HG03139 (cell line): Measurements from ENCODE around the gene EGF.
"Not testable (repeated sequence)": the region's sequence is repeated elsewhere in the genome, so short reads cannot be mapped to it uniquely, and the experiment has no call there.

Experiments
- ATAC-seq: cut with Tn5 transposase; IDR thresholded peaks from one replicate; pipeline ENCODE4 v1.9.1; 2021; ENCODE audit not compliant: unreplicated experiment

EGF gene

GRCh38 chr4:109912706-109913595, at the start of gene EGF:
Gene EGF (plus strand): TSS chr4:109912883. CDS start chr4:109913336, 453 bp downstream.
- ATAC-seq = no peak

DNA sequence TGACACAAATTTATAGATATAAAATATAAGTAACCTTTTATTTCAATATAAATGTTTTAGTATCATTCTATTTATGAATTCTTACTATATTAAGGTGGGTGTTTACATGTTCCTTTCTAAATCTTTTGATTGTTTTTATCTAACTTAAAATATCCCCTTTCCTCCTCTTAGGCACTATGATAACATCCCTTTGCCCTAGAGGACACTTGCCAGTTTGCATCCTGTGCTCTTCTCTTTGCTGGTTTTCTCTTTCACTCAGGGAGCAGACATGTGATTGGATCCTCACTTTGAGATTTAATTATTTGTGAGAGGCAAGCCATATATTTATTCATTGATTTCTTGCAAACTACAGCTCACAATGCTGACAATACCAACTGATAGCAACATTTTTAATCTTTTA, 48.5 kb upstream of the EGF start:
- no peak for ATAC-seq

GRCh38 chr4:109870061-109870460, 42.6 kb upstream of the EGF start:
- no peak for ATAC-seq

DNA sequence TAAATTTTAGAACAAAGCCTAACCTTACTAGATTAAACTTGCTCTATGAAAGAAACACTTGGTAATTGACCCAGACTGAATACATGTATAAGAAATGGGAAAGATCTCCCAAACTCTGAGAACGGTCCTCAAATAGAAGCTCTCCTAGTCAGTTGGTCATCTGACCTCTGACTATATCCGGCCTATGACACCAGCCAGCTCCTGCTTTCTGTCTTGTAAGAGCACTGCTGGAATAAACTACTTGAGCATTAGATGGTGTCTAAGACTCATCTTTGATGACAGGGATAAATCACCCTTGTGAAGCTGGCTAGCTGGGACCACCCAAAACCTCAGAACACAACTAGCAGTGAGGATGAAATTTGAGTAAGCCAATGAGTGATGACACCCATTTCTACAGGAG, 40.6 kb upstream of the EGF start:
- ATAC-seq = no peak

DNA sequence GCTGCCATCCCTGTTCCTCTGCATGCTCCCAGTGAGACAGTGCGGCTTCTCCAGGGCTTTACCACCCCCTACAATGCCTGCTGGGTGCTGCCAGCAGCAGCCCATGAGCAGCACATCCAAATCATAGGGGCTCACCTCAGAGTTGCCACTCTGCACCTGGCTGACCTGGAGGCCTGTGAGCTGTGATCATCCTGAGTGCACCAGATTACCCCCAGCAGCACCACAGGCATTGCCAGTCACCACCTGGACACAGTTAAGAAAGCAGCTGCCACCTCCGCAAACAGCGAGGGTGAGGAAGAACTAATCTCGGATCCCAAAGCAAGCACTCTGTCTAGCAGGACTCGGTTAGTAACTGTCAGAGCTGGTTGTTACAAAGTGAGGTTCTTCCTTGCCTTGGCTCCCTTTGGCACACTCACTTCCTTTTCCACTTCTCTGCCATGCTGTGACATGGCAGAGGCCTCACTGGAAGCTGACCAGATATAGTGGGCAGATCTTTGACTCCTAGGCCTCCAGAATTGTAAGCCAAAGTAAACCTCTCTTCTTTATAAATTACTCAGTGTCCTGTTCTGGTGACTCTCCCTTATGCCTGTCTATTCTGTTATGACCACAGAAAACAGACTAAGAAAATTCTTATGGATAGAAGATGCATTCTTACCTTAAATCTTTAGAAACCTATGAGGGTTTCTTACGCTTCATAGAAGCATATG, 39.6 kb upstream of the EGF start:
- ATAC-seq = no peak

DNA sequence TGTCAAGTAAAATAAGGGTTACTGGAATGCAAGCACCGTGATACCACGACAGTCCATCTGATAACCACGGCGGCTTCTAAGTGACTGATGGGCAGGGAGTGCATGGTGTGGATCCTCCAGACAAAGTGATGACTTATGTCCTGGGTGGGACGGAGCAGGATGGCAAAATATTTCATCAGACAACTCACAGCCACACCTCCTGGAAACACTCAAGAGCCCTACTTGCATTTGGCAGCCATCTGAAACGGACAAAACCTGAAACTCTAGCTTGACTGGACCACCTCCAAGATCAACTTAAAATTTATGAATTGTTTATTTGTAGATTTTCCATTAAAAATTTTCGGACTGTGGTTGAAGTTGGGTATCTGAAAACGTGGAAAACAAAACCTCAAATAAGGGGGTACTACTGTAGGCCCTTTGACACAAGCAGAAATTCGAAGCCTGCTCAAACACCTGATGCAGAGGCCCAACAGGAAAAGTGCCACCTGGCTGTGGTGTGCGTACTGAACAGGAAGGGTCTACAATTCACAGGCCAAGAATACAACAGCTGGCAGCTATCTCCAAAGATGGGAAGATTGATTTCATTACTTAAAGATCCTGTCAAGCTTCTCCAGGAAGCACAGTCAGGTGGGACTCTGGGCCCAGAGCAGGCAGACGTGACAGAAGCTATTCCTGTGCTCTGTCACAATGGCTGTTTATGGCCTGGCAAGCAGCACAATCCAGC, 38.7 kb upstream of the EGF start:
- ATAC-seq = no peak

GRCh38 chr4:109875106-109875505, 37.6 kb upstream of the EGF start:
- ATAC-seq = no peak

GRCh38 chr4:109875553-109875952, 37.1 kb upstream of the EGF start:
- not testable (repeated sequence) for ATAC-seq

DNA sequence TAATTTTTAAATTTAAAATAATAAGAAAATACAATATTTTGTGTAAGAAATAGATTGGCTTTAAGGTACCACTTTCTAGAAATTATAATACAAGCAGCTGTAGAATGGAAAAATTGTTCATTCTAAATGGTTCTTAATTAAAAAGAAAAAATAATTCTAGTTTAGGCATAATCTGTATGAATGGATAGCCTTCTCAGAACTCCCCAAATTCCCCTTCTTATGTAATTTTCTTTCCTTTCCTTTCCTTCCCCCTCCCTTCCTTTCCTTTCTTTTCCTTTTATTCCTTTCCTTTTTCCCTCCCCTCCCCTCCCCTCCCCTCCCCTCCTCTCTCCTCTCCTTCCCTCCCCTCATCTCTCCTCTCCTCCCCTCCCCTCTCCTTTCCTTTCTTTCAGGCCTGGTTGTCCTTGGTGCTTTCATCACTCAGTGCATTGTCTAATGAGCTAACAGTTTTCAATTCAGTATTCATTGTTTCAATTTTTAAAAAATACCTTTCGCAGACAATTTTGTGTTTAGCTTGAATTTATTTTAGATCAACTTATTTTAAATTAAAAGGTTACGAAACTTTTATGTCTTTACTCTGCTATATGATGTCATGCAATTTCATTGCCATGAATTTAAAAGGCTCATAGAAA, 35.9 kb upstream of the EGF start:
- ATAC-seq = no peak

- ATAC-seq = peak; percentile 72
Measured at GRCh38 chr4:109877400-109877799, 35.3 kb upstream of the EGF start.

DNA sequence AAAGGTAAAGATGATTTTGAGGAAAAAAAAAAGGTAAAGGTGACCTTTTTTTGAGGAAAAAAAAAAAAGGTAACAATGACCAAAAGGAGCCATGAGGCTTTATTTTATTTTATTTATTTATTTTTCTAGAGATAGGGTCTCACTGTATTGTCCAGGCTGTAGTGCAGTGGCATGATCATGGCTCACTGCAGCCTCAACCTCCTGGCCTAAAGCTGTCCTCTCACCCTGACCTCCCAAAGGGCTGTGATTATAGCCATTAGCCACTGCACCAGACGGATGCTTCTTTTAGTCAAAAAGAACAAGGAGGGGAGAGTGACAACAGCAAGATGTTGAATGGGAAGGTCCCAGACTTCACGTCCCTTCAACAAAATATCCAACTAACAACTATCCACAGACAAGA, 34.3 kb upstream of the EGF start:
- ATAC-seq = no peak

DNA sequence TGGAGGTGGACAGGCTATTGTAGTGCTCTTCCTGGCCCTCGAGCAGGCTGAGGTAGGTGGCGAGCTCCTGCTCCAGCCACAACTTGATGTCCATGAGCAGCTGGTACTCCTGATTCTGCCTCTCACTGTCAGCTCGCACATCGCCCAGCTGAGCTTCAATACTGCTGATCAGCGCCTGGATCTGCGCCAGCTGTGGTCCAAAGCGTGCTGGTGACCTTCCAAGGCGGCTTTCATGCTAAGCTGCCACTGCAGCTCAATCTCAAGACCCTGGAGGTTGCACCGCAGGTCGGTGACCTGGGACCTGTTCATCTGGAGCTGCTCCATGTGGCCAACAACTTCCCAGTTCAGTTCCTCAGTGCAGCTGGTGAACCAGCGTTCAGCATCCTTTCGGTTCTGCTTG, 33.6 kb upstream of the EGF start:
- no peak for ATAC-seq

DNA sequence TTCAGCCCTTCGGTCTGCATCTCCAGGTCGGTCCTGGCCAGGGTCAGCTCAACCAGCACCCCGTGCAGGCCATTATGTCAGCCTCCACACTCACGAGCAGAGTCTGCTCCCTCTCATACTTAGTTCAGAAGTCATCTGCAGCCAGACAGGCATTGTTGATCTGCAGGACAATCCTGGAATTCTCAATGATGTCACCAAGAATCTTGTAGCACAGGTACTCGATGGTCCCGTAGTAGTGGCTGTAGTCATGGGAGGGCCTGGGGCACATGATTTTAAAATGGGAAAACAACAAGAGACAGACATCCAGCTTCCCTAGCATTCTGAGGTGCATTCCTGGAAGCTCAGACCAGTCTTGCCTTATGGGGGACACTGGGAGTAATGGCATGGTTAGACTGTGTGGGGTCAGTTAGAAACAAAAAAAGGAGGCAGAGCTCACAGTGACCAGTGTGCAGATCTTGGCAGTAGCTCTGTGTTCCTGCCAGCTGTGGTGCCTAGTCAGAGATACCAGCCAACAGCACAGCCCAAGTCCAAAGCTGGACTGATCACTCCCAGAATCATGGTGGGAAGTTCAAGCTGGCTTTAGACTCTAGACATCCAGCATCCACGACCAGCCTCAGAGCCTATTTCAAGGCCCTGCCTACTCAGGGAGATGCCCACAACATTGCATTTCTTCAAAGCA, 32.9 kb upstream of the EGF start:
- no peak for ATAC-seq

DNA sequence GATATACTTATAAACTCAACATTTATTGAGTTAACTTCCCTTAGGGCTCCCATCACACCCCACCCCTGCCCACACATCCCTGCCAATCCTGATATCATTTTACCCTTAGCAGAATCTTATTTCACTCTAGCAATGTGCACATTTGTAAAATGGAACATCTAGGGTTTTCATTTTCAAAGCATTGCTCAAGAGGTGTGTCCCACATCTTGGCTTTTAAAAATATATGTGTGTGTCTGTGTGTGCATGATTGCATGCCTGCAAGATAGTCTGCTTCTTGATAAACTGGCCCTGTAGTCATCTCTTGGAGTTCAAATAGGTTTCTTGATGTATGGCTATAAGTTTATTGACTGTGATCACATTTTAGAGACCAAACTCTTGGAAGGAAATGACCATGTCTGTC, 26.4 kb upstream of the EGF start:
- ATAC-seq = no peak

DNA sequence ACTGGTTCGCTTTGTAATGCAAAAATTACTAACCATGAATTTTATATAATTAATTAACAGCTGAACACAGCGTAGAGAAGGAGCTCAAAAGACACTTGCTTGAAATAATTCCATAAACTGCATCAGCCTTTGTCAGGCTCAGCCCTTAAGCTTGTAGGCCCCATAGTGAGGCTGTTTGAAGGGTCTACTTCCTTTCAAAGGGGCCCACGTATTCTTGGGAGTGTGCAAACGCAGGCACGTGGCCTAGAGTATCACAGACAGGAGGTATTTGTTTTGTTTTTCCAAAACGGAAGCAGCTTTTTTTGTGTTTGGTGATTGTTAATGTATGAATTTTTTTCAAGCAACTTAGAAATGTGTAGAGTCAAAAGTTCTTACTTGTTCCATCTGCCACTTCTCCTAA, 25.6 kb upstream of the EGF start:
- ATAC-seq = no peak

DNA sequence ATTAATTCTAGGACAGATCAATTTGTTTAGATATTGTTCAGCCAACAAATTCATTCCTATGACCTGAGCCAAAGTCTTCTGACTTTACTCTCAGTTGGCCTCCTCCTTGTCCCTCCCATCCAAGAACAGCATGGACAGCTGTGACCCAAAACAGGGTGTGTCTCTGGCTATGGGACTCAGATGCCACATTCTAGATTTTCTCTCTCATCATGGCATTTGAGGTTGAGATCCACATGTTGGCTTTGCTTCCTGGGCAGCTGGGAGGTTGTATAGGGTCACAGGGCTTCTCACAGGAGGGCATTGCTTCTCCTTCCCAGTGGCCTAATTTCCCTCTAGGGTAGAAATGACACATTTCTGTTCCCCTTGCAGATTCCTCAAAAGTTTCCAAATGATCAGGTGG, 22.6 kb upstream of the EGF start:
- ATAC-seq = no peak

DNA sequence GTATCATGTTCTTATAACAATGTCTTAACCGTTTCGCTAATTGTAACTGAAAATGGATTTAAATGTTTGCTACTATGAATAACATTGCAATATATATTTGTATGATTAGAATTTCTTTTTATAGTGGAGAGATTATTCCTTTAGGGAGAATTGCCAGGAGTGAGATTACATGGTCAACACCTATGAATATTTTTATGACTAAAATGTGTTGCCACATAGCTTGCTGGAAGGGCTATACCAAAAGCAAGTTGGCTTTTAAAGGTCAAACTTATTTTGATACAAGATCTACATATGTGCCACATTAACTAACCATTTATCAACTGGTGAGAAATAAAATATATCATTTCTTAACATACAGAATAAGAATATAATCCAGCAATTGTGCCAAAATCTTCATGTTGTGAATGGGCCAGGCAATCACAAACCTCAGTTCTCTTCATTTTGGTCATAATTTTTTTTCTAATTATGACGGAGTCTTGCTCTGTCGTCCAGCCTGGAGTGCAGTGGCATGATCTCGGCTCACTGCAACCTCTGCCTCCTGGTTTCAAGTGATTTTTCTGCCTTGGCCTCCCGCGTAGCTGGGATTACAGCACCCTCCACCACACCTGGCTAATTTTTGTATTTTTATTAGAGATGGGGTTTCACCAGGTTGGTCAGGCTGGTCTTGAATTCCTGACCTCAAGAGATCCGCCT, 10.0 kb upstream of the EGF start:
- ATAC-seq = no peak

DNA sequence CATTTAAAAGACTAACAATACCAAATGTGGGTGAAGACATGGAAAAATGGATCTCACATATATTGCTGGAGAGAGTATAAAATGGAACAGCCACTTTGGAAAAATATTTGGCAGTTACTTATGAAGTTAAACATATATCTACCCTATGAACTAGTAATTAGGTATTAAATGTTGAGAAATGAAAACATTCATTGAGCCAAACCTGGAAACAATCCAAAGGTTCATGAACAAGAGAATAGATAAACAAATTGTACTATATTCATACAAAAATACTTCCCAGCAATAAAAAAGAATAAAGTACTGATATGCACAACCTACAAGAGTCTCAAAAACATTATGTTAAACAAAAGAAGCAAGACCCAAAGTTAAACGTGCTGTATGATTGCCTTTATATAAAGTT, 4.0 kb upstream of the EGF start:
- ATAC-seq = no peak

DNA sequence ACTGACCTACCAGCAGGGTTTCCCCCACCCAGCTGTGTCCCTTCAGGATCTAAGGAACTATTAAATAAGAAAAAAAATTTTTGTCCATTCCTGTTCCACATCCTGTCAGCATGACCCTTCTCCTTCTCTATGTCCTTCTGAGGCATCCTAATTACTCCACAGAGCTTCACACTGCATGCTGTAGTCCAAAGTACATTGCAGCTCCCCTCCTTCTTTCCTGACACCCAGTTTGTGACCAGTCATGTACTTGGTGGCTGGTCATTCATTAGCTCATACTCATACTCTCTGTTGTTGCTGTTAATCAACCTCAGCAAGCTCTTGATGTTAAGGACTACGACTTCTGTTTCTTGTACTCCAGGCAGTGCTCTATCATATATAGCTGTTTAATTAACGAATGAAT, 2.4 kb upstream of the EGF start:
- no peak for ATAC-seq

DNA sequence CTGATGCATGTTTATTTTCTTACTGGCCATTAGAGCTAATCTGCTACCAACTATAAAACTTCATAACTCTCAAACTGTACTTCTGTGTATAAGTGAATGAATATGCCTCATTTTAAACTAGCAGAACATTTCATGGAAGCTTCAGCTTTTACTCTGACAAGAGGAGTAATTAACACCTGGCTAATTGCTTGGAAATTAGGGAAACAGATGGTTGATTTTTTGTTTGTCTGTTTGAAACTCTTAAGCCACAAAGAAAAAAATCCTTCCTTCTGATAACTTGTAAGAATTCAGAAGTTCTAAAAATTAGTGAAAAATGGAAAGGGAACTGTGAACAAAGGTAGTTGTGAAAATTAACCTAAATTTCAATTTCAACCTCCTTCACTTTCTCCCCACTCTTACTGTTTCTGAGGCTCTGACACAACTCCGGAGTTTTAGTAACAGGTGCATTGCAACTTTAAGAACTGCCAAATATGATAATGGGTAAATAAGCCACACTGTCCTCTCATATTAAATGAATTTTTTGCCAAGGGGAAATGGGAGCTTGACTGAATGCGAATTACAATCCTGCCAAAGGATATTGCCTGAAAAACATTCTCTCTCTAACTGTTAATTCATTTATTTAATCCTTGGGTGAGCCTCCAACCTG, 1.0 kb downstream of the EGF start:
- no peak for ATAC-seq
